Glutamatergic neuron (in vitro differentiated cells): Measurements from ENCODE around the gene LRRC8C. TPM values are rescaled to one million over a fixed set of nuclear protein-coding genes. Genes with fewer than 3 reads are reported as not detected.

Source experiments
- DNase-seq: peaks from one replicate; pipeline ENCODE4 v3.0.0; 2022
- H3K27ac Mint-ChIP-seq: one replicate; pipeline ENCODE4 v1.8.0; 2020; ENCODE audit warnings: mild to moderate bottlenecking, mixed read lengths, inconsistent platforms; ENCODE audit not compliant: unreplicated experiment
- H3K27me3 Mint-ChIP-seq: one replicate; pipeline ENCODE4 v1.8.0; 2020; ENCODE audit warnings: mild to moderate bottlenecking, moderate library complexity, mixed read lengths, inconsistent platforms; ENCODE audit not compliant: unreplicated experiment
- H3K36me3 Mint-ChIP-seq: one replicate; pipeline ENCODE4 v1.8.0; 2020; ENCODE audit warnings: mild to moderate bottlenecking, mixed read lengths, inconsistent platforms; ENCODE audit not compliant: unreplicated experiment
- H3K4me1 Mint-ChIP-seq: one replicate; pipeline ENCODE4 v1.8.0; 2020; ENCODE audit warnings: mild to moderate bottlenecking, low read depth, mixed read lengths, inconsistent platforms; ENCODE audit not compliant: unreplicated experiment
- H3K4me3 Mint-ChIP-seq: one replicate; pipeline ENCODE4 v1.8.0; 2020; ENCODE audit warnings: mild to moderate bottlenecking, mixed read lengths, inconsistent platforms; ENCODE audit not compliant: unreplicated experiment
- H3K9me3 Mint-ChIP-seq: one replicate; pipeline ENCODE4 v1.8.0; 2020; ENCODE audit warnings: mild to moderate bottlenecking, moderate library complexity, mixed read lengths, inconsistent platforms; ENCODE audit not compliant: unreplicated experiment
- total RNA-seq: library from RNA; stranded (reverse); fragmentation: NEBNext Ultra II Directional; extraction: Animal tissue kit (Norgen Biotek cat#: 25700); gene quantifications from one replicate; pipeline ENCODE4 v1.2.1, GENCODE V29; 2021; ENCODE audit not compliant: unreplicated experiment
- TF ChIP-seq, protein P1 (sequence below): fragments of 200-600 bp; sonication (generic); IDR thresholded peaks from one replicate; pipeline ENCODE4 v1.5.0; 2021; ENCODE audit not compliant: partially characterized antibody, unreplicated experiment

Gene LRRC8C
- total RNA-seq, 1 donor from 2014 or later = 2.6 TPM

GRCh38 chr1:89665941-89666340 is 33.0 kb downstream of the LRRC8C start:
- Mint-ChIP-seq H3K27ac (no peak overlapping the region), H3K9me3 (no peaks in the 10 kb centered on the region), H3K4me1 (no peaks in the 10 kb centered on the region), H3K27me3 (no peaks in the 10 kb centered on the region), H3K4me3 (no peak overlapping the region), H3K36me3 (no peaks in the 10 kb centered on the region)
- TF ChIP-seq, protein P1, sequence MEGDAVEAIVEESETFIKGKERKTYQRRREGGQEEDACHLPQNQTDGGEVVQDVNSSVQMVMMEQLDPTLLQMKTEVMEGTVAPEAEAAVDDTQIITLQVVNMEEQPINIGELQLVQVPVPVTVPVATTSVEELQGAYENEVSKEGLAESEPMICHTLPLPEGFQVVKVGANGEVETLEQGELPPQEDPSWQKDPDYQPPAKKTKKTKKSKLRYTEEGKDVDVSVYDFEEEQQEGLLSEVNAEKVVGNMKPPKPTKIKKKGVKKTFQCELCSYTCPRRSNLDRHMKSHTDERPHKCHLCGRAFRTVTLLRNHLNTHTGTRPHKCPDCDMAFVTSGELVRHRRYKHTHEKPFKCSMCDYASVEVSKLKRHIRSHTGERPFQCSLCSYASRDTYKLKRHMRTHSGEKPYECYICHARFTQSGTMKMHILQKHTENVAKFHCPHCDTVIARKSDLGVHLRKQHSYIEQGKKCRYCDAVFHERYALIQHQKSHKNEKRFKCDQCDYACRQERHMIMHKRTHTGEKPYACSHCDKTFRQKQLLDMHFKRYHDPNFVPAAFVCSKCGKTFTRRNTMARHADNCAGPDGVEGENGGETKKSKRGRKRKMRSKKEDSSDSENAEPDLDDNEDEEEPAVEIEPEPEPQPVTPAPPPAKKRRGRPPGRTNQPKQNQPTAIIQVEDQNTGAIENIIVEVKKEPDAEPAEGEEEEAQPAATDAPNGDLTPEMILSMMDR = no peak
- DNase-seq = no peak

- no peaks in the 10 kb centered on the region for H3K36me3 Mint-ChIP-seq
- no peaks in the 10 kb centered on the region for H3K4me1 Mint-ChIP-seq
- DNase-seq = no peak
- no peaks in the 10 kb centered on the region for H3K27me3 Mint-ChIP-seq
- H3K9me3 Mint-ChIP-seq = no peaks in the 10 kb centered on the region
- no peak overlapping the region for H3K4me3 Mint-ChIP-seq
- no peak overlapping the region for H3K27ac Mint-ChIP-seq
- TF ChIP-seq, protein P1 = no peak
Measured at GRCh38 chr1:89666640-89667039, 33.7 kb downstream of the LRRC8C start.

GRCh38 chr1:89667691-89668090 is 34.8 kb downstream of the LRRC8C start:
- DNase-seq = no peak
- Mint-ChIP-seq H3K36me3 (no peaks in the 10 kb centered on the region), H3K4me1 (no peaks in the 10 kb centered on the region), H3K4me3 (no peak overlapping the region), H3K27ac (no peak overlapping the region), H3K27me3 (no peaks in the 10 kb centered on the region), H3K9me3 (no peaks in the 10 kb centered on the region)
- TF ChIP-seq, protein P1 = no peak

DNA sequence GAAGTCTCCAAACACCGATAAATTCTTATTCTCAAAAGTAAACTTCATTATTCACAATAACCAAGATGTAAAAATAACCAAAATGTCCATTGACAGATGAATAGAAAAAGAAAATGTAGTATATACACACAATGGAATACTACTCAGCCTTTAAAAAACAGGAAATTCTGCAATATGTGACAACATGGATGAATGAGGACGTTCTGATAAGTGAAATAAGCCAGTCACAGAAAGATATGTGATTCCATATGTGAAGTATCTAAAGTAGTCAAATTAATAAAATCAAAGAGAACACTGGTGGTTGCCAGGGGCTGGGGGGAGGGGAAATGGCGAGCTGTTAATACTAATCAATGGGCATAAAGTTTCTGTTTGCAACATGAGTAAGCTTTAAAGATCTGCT is 36.0 kb downstream of the LRRC8C start:
- Mint-ChIP-seq H3K27me3 (no peaks in the 10 kb centered on the region), H3K27ac (no peak overlapping the region), H3K9me3 (no peaks in the 10 kb centered on the region), H3K4me3 (no peak overlapping the region), H3K36me3 (no peaks in the 10 kb centered on the region), H3K4me1 (no peaks in the 10 kb centered on the region)
- DNase-seq = no peak
- TF ChIP-seq, protein P1 = no peak

GRCh38 chr1:89669441-89669840 is 36.5 kb downstream of the LRRC8C start:
- TF ChIP-seq, protein P1 = no peak
- H3K27ac Mint-ChIP-seq = no peak overlapping the region
- no peaks in the 10 kb centered on the region for H3K9me3 Mint-ChIP-seq
- no peak overlapping the region for H3K4me3 Mint-ChIP-seq
- no peaks in the 10 kb centered on the region for H3K36me3 Mint-ChIP-seq
- H3K4me1 Mint-ChIP-seq = no peaks in the 10 kb centered on the region
- H3K27me3 Mint-ChIP-seq = no peaks in the 10 kb centered on the region
- DNase-seq = no peak
